GM18498 (cell line): ENCODE data around the gene TMEM25.
"Not testable (repeated sequence)": the region's sequence is repeated elsewhere in the genome, so short reads cannot be mapped to it uniquely, and the experiment has no call there.

Experiments used
- ATAC-seq: cut with Tn5 transposase; IDR thresholded peaks from one replicate; pipeline ENCODE4 v1.9.1; 2021; ENCODE audit warnings: mild to moderate bottlenecking, moderate library complexity; ENCODE audit not compliant: unreplicated experiment

Gene TMEM25

GRCh38 chr11:118577995-118578394 lies 47.0 kb downstream of the TMEM25 start:
- not testable (repeated sequence) for ATAC-seq

GRCh38 chr11:118581057-118581456 lies 50.1 kb downstream of the TMEM25 start:
- no peak for ATAC-seq
